KMS-11 (cell line): ENCODE results near the gene FBRS.

Experiments
- H2AFZ ChIP-seq: fragments of 200-600 bp; sonication (generic); 2 replicates; pipeline ENCODE4 v1.6.1; 2016; ENCODE audit warnings: antibody characterized with exemption, mixed run types, low read depth
- H3K27ac ChIP-seq: fragments of 200-600 bp; sonication (generic); 2 replicates; pipeline ENCODE4 v1.6.1; 2016; ENCODE audit warnings: mild to moderate bottlenecking, mixed run types
- H3K27me3 ChIP-seq: fragments of 200-600 bp; sonication (generic); 2 replicates; pipeline ENCODE4 v1.6.1; 2017; ENCODE audit warnings: mild to moderate bottlenecking, low read depth, mixed run types, moderate library complexity; ENCODE audit not compliant: insufficient read depth
- H3K36me3 ChIP-seq: fragments of 200-600 bp; sonication (generic); 2 replicates; pipeline ENCODE4 v1.6.1; 2017; ENCODE audit warnings: mild to moderate bottlenecking, mixed run types; ENCODE audit not compliant: insufficient read depth
- H3K4me1 ChIP-seq: fragments of 200-600 bp; sonication (generic); 2 replicates; pipeline ENCODE4 v1.6.1; 2016; ENCODE audit warnings: mild to moderate bottlenecking, low read depth, mixed run types; ENCODE audit not compliant: poor library complexity, severe bottlenecking
- H3K4me2 ChIP-seq: fragments of 200-600 bp; sonication (generic); 2 replicates; pipeline ENCODE4 v1.7.0; 2016; ENCODE audit warnings: mild to moderate bottlenecking, mixed run types
- H3K4me3 ChIP-seq: fragments of 200-600 bp; sonication (generic); IDR thresholded peaks from 2 replicates; pipeline ENCODE4 v1.6.1; 2017; ENCODE audit warnings: low read depth, low read length, mixed read lengths; ENCODE audit not compliant: insufficient read depth
- H3K79me2 ChIP-seq: fragments of 200-600 bp; sonication (generic); 2 replicates; pipeline ENCODE4 v1.6.1; 2016; ENCODE audit warnings: low read depth, mixed run types; ENCODE audit not compliant: insufficient read depth
- H3K9ac ChIP-seq: fragments of 200-600 bp; sonication (generic); 2 replicates; pipeline ENCODE4 v1.6.1; 2016; ENCODE audit warnings: mild to moderate bottlenecking, mixed run types
- H4K20me1 ChIP-seq: fragments of 200-600 bp; sonication (generic); 2 replicates; pipeline ENCODE4 v1.6.1; 2016; ENCODE audit warnings: mild to moderate bottlenecking, mixed run types; ENCODE audit not compliant: insufficient read depth
- TF ChIP-seq, protein P1 (sequence below): fragments of 200-600 bp; sonication (generic); conservative IDR thresholded peaks from 2 replicates; pipeline ENCODE4 v1.6.1; 2017; ENCODE audit warnings: low read depth, mild to moderate bottlenecking, antibody characterized with exemption, low read length, moderate library complexity, mixed read lengths

FBRS gene

GRCh38 chr16:30680326-30680725 is 22.1 kb downstream of the FBRS start:
- H3K27ac ChIP-seq: no peak overlapping the region
- no peak overlapping the region for H2AFZ ChIP-seq
- TF ChIP-seq, protein P1, sequence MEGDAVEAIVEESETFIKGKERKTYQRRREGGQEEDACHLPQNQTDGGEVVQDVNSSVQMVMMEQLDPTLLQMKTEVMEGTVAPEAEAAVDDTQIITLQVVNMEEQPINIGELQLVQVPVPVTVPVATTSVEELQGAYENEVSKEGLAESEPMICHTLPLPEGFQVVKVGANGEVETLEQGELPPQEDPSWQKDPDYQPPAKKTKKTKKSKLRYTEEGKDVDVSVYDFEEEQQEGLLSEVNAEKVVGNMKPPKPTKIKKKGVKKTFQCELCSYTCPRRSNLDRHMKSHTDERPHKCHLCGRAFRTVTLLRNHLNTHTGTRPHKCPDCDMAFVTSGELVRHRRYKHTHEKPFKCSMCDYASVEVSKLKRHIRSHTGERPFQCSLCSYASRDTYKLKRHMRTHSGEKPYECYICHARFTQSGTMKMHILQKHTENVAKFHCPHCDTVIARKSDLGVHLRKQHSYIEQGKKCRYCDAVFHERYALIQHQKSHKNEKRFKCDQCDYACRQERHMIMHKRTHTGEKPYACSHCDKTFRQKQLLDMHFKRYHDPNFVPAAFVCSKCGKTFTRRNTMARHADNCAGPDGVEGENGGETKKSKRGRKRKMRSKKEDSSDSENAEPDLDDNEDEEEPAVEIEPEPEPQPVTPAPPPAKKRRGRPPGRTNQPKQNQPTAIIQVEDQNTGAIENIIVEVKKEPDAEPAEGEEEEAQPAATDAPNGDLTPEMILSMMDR: no peak
- H3K4me3 ChIP-seq: no peak overlapping the region
- no peaks in the 10 kb centered on the region for H4K20me1 ChIP-seq
- no peaks in the 10 kb centered on the region for H3K4me1 ChIP-seq
- H3K79me2 ChIP-seq: no peaks in the 10 kb centered on the region
- H3K27me3 ChIP-seq: no peaks in the 10 kb centered on the region
- no peaks in the 10 kb centered on the region for H3K36me3 ChIP-seq
- H3K9ac ChIP-seq: no peak overlapping the region
- H3K4me2 ChIP-seq: no peak overlapping the region

- Histone ChIP-seq H3K27me3 (no peaks in the 10 kb centered on the region), H3K4me2 (no peak overlapping the region), H2AFZ (no peak overlapping the region), H3K36me3 (no peaks in the 10 kb centered on the region), H3K79me2 (no peaks in the 10 kb centered on the region), H4K20me1 (no peaks in the 10 kb centered on the region), H3K4me1 (peaks cover 3% of the 10 kb centered on the region), H3K9ac (no peak overlapping the region), H3K4me3 (no peak overlapping the region), H3K27ac (no peak overlapping the region)
- TF ChIP-seq, protein P1: no peak
Measured at GRCh38 chr16:30688701-30689100, 30.5 kb downstream of the FBRS start.

DNA sequence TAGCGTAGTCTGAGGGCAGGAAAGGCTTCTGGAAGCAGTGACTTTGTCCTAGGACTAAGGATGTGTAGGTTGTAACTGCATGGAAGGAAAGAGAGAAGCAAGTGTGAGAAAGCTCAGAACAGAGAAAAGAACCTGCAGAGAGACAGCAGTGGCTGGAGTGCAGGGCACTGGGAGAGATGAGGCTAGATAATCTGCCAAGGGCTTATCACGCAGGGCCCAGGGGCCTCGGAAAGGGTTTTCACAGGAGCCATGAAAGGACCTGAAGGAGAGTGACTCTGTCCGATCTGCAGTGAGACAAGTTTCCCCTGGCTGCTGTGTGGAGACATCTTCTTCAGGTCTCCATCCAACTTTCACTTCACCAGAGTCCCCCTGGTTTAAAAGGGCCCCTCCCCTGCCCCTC is 33.7 kb downstream of the FBRS start:
- Histone ChIP-seq H3K9ac (no peak overlapping the region), H3K79me2 (no peaks in the 10 kb centered on the region), H3K4me3 (no peak overlapping the region), H2AFZ (no peak overlapping the region), H3K36me3 (no peaks in the 10 kb centered on the region), H3K27me3 (no peaks in the 10 kb centered on the region), H3K27ac (no peak overlapping the region), H3K4me2 (no peak overlapping the region), H4K20me1 (no peaks in the 10 kb centered on the region), H3K4me1 (peaks cover 4% of the 10 kb centered on the region)
- TF ChIP-seq, protein P1: no peak

GRCh38 chr16:30692396-30693064 is 34.3 kb downstream of the FBRS start:
- H3K27me3 ChIP-seq: no peaks in the 10 kb centered on the region
- H3K4me1 ChIP-seq: peaks cover 6% of the 10 kb centered on the region

More at GRCh38 chr16:30692396-30693064, 34.3 kb downstream of the FBRS start:
- Histone ChIP-seq H3K36me3 (no peaks in the 10 kb centered on the region), H3K79me2 (no peaks in the 10 kb centered on the region), H3K27ac (no peak overlapping the region), H4K20me1 (no peaks in the 10 kb centered on the region), H3K4me2 (no peak overlapping the region), H3K9ac (no peak overlapping the region), H3K4me3 (no peak overlapping the region), H2AFZ (no peak overlapping the region)
- TF ChIP-seq, protein P1: no peak
